HG03097 (cell line): Measurements from ENCODE around the gene PADI2.
"Not testable (repeated sequence)": the region's sequence is repeated elsewhere in the genome, so short reads cannot be mapped to it uniquely, and the experiment has no call there.

Source experiments
- ATAC-seq: cut with Tn5 transposase; IDR thresholded peaks from one replicate; pipeline ENCODE4 v1.9.1; 2021; ENCODE audit not compliant: unreplicated experiment, low FRiP score

Gene PADI2

GRCh38 chr1:17086751-17087150 lies 32.5 kb downstream of the PADI2 start:
- no peak for ATAC-seq

GRCh38 chr1:17084787-17085186 lies 34.5 kb downstream of the PADI2 start:
- no peak for ATAC-seq

- ATAC-seq, result no peak
Observed at GRCh38 chr1:17082761-17083160, 36.5 kb downstream of the PADI2 start.

GRCh38 chr1:17081439-17081838 lies 37.8 kb downstream of the PADI2 start:
- ATAC-seq, result no peak

GRCh38 chr1:17080880-17081279 lies 38.4 kb downstream of the PADI2 start:
- ATAC-seq, result no peak

GRCh38 chr1:17080085-17080759 lies 39.0 kb downstream of the PADI2 start:
- no peak for ATAC-seq

GRCh38 chr1:17078991-17079868 lies 40.0 kb downstream of the PADI2 start:
- ATAC-seq, result no peak

GRCh38 chr1:17075470-17076255 lies 43.6 kb downstream of the PADI2 start:
- ATAC-seq, result no peak

- ATAC-seq, result no peak
Observed at GRCh38 chr1:17071794-17072193, 47.5 kb downstream of the PADI2 start.

GRCh38 chr1:17070163-17070525 lies 49.1 kb downstream of the PADI2 start:
- ATAC-seq, result no peak

GRCh38 chr1:17069452-17070162 lies 49.6 kb downstream of the PADI2 start:
- ATAC-seq, result no peak

GRCh38 chr1:17068789-17069188 lies 50.5 kb downstream of the PADI2 start:
- ATAC-seq, result no peak

- ATAC-seq, result no peak
Observed at GRCh38 chr1:17067465-17068240, 51.6 kb downstream of the PADI2 start.

GRCh38 chr1:17067069-17067426 lies 52.2 kb downstream of the PADI2 start:
- ATAC-seq, result no peak

- ATAC-seq, result no peak
Observed at GRCh38 chr1:17066361-17067068, 52.7 kb downstream of the PADI2 start.

- ATAC-seq, result no peak
Observed at GRCh38 chr1:17065666-17066065, 53.6 kb downstream of the PADI2 start.

- not testable (repeated sequence) for ATAC-seq
Observed at GRCh38 chr1:17062751-17063150, 56.5 kb downstream of the PADI2 start.

GRCh38 chr1:17061892-17062291 lies 57.4 kb downstream of the PADI2 start:
- ATAC-seq, result no peak

- ATAC-seq, result no peak
Observed at GRCh38 chr1:17061486-17061885, 57.8 kb downstream of the PADI2 start.
